Daoy (cell line): Measurements from ENCODE around the gene SRMS. TPM values are rescaled to one million over a fixed set of nuclear protein-coding genes. Genes with fewer than 3 reads are reported as not detected.

Source experiments
- DNase-seq: peaks from one replicate; pipeline ENCODE4 v3.0.0-alpha.2; 2015; ENCODE audit warnings: low read depth
- total RNA-seq: library from RNA; depleted of rRNA; stranded (reverse); fragments of >200 nt; shearing (Covaris generic); gene quantifications from 2 replicates; pipeline ENCODE4 v1.2.3, GENCODE V29; 2014

The SRMS gene
- total RNA-seq, 1 experiment from 2014 or later, result not detected

- DNase-seq, result peak; percentile 85
These were observed 5.8 kb upstream of the SRMS start for GRCh38 chr20:63553251-63553932.

- DNase-seq, result no peak
These were observed 5.1 kb upstream of the SRMS start for GRCh38 chr20:63552481-63553249.

- no peak for DNase-seq
These were observed 3.5 kb upstream of the SRMS start for GRCh38 chr20:63551068-63551467.

GRCh38 chr20:63549679-63550282 lies 2.2 kb upstream of the SRMS start:
- DNase-seq, result no peak

- no peak for DNase-seq
These were observed 1.5 kb upstream of the SRMS start for GRCh38 chr20:63549019-63549418.

- DNase-seq, result no peak
These were observed 993 bp upstream of the SRMS start for GRCh38 chr20:63548542-63548941.

GRCh38 chr20:63546956-63547724 lies 409 bp downstream of the SRMS start:
- no peak for DNase-seq

- DNase-seq, result no peak
These were observed 1.1 kb downstream of the SRMS start for GRCh38 chr20:63546256-63546955.

- DNase-seq, result no peak
These were observed 1.7 kb downstream of the SRMS start for GRCh38 chr20:63545814-63546213.

- peak; percentile 69 for DNase-seq
These were observed 2.5 kb downstream of the SRMS start for GRCh38 chr20:63544958-63545516.

- no peak for DNase-seq
These were observed 3.1 kb downstream of the SRMS start for GRCh38 chr20:63544241-63544957.

- no peak for DNase-seq
These were observed 3.8 kb downstream of the SRMS start for GRCh38 chr20:63543733-63544132.

- no peak for DNase-seq
These were observed 4.4 kb downstream of the SRMS start for GRCh38 chr20:63543131-63543530.

- DNase-seq, result no peak
These were observed 4.9 kb downstream of the SRMS start for GRCh38 chr20:63542696-63543095.

GRCh38 chr20:63542031-63542559 lies 5.5 kb downstream of the SRMS start:
- DNase-seq, result no peak

- no peak for DNase-seq
These were observed 6.2 kb downstream of the SRMS start for GRCh38 chr20:63541371-63541770.

GRCh38 chr20:63540417-63541186 lies 6.9 kb downstream of the SRMS start:
- no peak for DNase-seq

- DNase-seq, result no peak
These were observed 7.8 kb downstream of the SRMS start for GRCh38 chr20:63539441-63540370.

- DNase-seq, result no peak
These were observed 8.5 kb downstream of the SRMS start for GRCh38 chr20:63539092-63539430.
